ENCODE results near the gene LRRC57. TPM values are rescaled to one million over a fixed set of nuclear protein-coding genes. Genes with fewer than 3 reads are reported as not detected.
A peak's percentile ranks its signal among the peaks of the same experiment; 100 is the strongest.

Gene LRRC57
- total and polyA plus RNA-seq, 2 of the 13 experiments (the other 11 are each of a cell fraction or from before 2014, with no cell fraction given): 5.8 to 14.8 TPM

DNA sequence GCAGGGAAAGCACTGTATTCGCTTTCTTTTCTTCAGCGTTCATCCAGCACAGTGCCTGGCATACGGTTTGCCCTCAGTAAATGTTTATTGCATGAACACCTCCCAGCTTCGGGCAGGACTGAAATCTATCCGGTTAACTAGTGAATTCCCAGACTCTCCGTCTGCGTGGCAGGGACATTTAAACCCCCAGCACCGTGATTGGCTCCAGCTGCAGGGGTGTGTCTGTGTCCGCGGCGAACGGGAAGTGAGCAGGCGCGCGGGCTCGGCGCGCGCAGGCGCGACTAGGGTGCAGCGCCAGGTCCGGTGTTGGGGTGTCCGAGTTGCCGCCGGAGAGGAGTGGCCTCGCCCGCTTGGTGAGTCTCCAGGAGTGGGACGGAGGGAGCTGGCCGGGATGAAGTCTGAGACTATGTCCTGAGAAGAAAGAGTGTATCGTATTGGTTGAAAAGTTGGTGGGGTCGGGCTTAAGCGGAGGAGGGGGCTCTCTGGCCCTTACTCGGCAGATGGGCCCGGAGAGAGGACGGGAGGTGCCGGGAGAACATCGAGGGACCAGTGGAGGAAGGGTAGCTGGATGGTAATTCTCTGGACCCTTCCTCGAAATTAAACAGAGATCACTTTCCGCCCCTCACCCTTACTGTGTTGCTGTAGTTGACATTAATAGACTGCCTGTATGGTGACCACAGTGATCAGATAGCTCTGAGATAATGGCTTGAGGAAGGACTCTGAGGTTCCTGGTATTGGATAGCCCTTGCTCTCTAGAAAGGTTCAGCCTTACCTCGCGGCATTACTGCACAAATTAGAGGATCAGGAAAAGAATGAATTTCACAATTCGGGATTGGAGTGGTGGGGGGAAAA, 53.0 kb downstream of the LRRC57 start, which contains the start of gene SNAP23 (continued):
- TF ChIP-seq, protein P1, sequence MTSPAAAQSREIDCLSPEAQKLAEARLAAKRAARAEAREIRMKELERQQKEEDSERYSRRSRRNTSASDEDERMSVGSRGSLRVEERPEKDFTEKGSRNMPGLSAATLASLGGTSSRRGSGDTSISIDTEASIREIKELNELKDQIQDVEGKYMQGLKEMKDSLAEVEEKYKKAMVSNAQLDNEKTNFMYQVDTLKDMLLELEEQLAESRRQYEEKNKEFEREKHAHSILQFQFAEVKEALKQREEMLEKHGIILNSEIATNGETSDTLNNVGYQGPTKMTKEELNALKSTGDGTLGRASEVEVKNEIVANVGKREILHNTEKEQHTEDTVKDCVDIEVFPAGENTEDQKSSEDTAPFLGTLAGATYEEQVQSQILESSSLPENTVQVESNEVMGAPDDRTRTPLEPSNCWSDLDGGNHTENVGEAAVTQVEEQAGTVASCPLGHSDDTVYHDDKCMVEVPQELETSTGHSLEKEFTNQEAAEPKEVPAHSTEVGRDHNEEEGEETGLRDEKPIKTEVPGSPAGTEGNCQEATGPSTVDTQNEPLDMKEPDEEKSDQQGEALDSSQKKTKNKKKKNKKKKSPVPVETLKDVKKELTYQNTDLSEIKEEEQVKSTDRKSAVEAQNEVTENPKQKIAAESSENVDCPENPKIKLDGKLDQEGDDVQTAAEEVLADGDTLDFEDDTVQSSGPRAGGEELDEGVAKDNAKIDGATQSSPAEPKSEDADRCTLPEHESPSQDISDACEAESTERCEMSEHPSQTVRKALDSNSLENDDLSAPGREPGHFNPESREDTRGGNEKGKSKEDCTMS (CRISPR knock-in tag; conservative IDR thresholded peaks at IDR 0.05): no peak
- TF ChIP-seq HDAC1 (CRISPR knock-in tag; IDR thresholded peaks at IDR 0.05): peak; percentile 87
- TF ChIP-seq, protein P2, sequence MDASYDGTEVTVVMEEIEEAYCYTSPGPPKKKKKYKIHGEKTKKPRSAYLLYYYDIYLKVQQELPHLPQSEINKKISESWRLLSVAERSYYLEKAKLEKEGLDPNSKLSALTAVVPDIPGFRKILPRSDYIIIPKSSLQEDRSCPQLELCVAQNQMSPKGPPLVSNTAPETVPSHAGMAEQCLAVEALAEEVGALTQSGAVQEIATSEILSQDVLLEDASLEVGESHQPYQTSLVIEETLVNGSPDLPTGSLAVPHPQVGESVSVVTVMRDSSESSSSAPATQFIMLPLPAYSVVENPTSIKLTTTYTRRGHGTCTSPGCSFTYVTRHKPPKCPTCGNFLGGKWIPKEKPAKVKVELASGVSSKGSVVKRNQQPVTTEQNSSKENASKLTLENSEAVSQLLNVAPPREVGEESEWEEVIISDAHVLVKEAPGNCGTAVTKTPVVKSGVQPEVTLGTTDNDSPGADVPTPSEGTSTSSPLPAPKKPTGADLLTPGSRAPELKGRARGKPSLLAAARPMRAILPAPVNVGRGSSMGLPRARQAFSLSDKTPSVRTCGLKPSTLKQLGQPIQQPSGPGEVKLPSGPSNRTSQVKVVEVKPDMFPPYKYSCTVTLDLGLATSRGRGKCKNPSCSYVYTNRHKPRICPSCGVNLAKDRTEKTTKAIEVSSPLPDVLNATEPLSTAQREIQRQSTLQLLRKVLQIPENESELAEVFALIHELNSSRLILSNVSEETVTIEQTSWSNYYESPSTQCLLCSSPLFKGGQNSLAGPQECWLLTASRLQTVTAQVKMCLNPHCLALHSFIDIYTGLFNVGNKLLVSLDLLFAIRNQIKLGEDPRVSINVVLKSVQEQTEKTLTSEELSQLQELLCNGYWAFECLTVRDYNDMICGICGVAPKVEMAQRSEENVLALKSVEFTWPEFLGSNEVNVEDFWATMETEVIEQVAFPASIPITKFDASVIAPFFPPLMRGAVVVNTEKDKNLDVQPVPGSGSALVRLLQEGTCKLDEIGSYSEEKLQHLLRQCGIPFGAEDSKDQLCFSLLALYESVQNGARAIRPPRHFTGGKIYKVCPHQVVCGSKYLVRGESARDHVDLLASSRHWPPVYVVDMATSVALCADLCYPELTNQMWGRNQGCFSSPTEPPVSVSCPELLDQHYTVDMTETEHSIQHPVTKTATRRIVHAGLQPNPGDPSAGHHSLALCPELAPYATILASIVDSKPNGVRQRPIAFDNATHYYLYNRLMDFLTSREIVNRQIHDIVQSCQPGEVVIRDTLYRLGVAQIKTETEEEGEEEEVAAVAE (CRISPR knock-in tag; IDR thresholded peaks at IDR 0.05; ENCODE audit: borderline replicate concordance): peak; percentile 97
- TF ChIP-seq PCBP1 (IDR thresholded peaks at IDR 0.05; ENCODE audit: borderline replicate concordance, low read depth, low read length): no peak
- no peak for TF ChIP-seq ZFP37 (CRISPR knock-in tag; IDR thresholded peaks at IDR 0.05; ENCODE audit: borderline replicate concordance)
- TF ChIP-seq HNRNPL (IDR thresholded peaks at IDR 0.05; ENCODE audit: low read depth, low read length): no peak
- peak; percentile 65; the same call in 1 of the 2 replicates for TF ChIP-seq ZNF614 (CRISPR knock-in tag; IDR thresholded peaks at IDR 0.05; ENCODE audit: borderline replicate concordance)
- TF ChIP-seq, protein P3, sequence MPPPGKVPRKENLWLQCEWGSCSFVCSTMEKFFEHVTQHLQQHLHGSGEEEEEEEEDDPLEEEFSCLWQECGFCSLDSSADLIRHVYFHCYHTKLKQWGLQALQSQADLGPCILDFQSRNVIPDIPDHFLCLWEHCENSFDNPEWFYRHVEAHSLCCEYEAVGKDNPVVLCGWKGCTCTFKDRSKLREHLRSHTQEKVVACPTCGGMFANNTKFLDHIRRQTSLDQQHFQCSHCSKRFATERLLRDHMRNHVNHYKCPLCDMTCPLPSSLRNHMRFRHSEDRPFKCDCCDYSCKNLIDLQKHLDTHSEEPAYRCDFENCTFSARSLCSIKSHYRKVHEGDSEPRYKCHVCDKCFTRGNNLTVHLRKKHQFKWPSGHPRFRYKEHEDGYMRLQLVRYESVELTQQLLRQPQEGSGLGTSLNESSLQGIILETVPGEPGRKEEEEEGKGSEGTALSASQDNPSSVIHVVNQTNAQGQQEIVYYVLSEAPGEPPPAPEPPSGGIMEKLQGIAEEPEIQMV (CRISPR knock-in tag; IDR thresholded peaks at IDR 0.05; ENCODE audit: low read depth): peak; percentile 88
- 0 out of 2 replicates have a peak, but pooled peaks have one; percentile 44 for TF ChIP-seq ZBTB20 (CRISPR knock-in tag; IDR thresholded peaks at IDR 0.05; ENCODE audit: borderline replicate concordance, low read depth)
- peak; percentile 82; the same call in 1 of the 2 replicates for TF ChIP-seq ZNF619 (CRISPR knock-in tag; IDR thresholded peaks at IDR 0.05)
- TF ChIP-seq KLF9 (CRISPR knock-in tag; IDR thresholded peaks at IDR 0.05; ENCODE audit: low read depth): peak; percentile 54; the same call in 1 of the 2 replicates
- TF ChIP-seq NR2C2 (CRISPR knock-in tag; IDR thresholded peaks at IDR 0.05; ENCODE audit: borderline replicate concordance): 0 out of 2 replicates have a peak, but pooled peaks have one; percentile 30
- no peak for TF ChIP-seq KDM5A (IDR thresholded peaks at IDR 0.05; ENCODE audit: borderline replicate concordance, low read length)
- TF ChIP-seq MEIS1 (CRISPR knock-in tag; IDR thresholded peaks at IDR 0.05; ENCODE audit: borderline replicate concordance): peak; percentile 66; the same call in 1 of the 2 replicates
- TF ChIP-seq EHMT2 (IDR thresholded peaks at IDR 0.05; ENCODE audit: borderline replicate concordance, low read depth, low read length): no peak
- TF ChIP-seq GTF3A (CRISPR knock-in tag; conservative IDR thresholded peaks at IDR 0.05): no peak
- TF ChIP-seq, protein P4, sequence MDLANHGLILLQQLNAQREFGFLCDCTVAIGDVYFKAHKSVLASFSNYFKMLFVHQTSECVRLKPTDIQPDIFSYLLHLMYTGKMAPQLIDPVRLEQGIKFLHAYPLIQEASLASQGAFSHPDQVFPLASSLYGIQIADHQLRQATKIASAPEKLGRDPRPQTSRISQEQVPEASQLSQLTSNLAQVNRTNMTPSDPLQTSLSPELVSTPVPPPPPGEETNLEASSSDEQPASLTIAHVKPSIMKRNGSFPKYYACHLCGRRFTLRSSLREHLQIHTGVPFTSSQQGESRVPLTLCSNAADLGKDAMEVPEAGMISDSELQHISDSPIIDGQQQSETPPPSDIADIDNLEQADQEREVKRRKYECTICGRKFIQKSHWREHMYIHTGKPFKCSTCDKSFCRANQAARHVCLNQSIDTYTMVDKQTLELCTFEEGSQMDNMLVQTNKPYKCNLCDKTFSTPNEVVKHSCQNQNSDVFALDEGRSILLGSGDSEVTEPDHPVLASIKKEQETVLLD (CRISPR knock-in tag; IDR thresholded peaks at IDR 0.05; ENCODE audit: low read depth): no peak
- peak; percentile 18; the same call in 1 of the 2 replicates for TF ChIP-seq FOXA3 (CRISPR knock-in tag; IDR thresholded peaks at IDR 0.05)

Data from HepG2 (cell line).